Activated B cell treated with CpG ODN at 0.5 μM for 24 hours (primary cell): ENCODE measurements around the gene NOS1AP. TPM values are rescaled to one million over a fixed set of nuclear protein-coding genes. Genes with fewer than 3 reads are reported as not detected.
"Not testable (repeated sequence)": the region's sequence is repeated elsewhere in the genome, so short reads cannot be mapped to it uniquely, and the experiment has no call there.

Experiments
- ATAC-seq: fragments of 200-7000 bp; cut with Tn5 transposase; one replicate; pipeline ENCODE4 v1.10.0; 2021; ENCODE audit warnings: low read depth, mild to moderate bottlenecking, moderate library complexity
- CTCF ChIA-PET: fragments of 350-600 bp; sonication (Branson Sonifier 250); formaldehyde crosslinking; loops from one replicate; lab custom pipeline; 2021; ENCODE audit warnings: antibody characterized with exemption; lab: Charles Lee
- POLR2A ChIA-PET: fragments of 350-600 bp; sonication (Branson Sonifier 250); formaldehyde crosslinking; loops from one replicate; lab custom pipeline; 2021; ENCODE audit warnings: antibody characterized with exemption; lab: Charles Lee
- DNase-seq: peaks from one replicate; pipeline ENCODE4 v3.0.0; 2022
- H3K27ac Mint-ChIP-seq: one replicate; pipeline ENCODE4 v1.8.0; 2020; ENCODE audit warnings: mixed read lengths
- H3K27me3 Mint-ChIP-seq: one replicate; pipeline ENCODE4 v1.8.0; 2021; ENCODE audit warnings: mixed read lengths
- H3K36me3 Mint-ChIP-seq: one replicate; pipeline ENCODE4 v1.8.0; 2021; ENCODE audit warnings: low read depth, mixed read lengths
- H3K4me1 Mint-ChIP-seq: one replicate; pipeline ENCODE4 v1.8.0; 2021; ENCODE audit warnings: mixed read lengths
- H3K4me3 Mint-ChIP-seq: one replicate; pipeline ENCODE4 v1.8.0; 2020; ENCODE audit warnings: mild to moderate bottlenecking, mixed read lengths
- H3K9me3 Mint-ChIP-seq: one replicate; pipeline ENCODE4 v1.8.0; 2020; ENCODE audit warnings: mixed read lengths
- CTCF ChIP-seq: fragments of 200-600 bp; IDR thresholded peaks from one replicate; pipeline ENCODE4 v1.8.0; 2022; ENCODE audit warnings: antibody characterized with exemption, mild to moderate bottlenecking
- intact Hi-C: fragments of 100-400 bp; cut with micrococcal nuclease; formaldehyde crosslinking; loops from one replicate; pipeline ENCODE4 v1.15.1; 2024
- total RNA-seq: library from RNA; stranded (reverse); gene quantifications from 2 replicates; pipeline ENCODE4 v1.2.3, GENCODE V29; 2022

NOS1AP gene
- total RNA-seq, 1 donor from 2014 or later = not detected

- CTCF ChIA-PET = no interaction called here
- ATAC-seq (no peak), DNase-seq (no peak)
- no peaks in the 10 kb centered on the region for H3K36me3 Mint-ChIP-seq
- no peaks in the 10 kb centered on the region for H3K9me3 Mint-ChIP-seq
- H3K27me3 Mint-ChIP-seq = peaks cover 12% of the 10 kb centered on the region
- H3K27ac Mint-ChIP-seq = no peak overlapping the region
- no peaks in the 10 kb centered on the region for H3K4me1 Mint-ChIP-seq
- TF ChIP-seq CTCF = no peak
- intact Hi-C loops = no loop called here
- POLR2A ChIA-PET = no interaction called here
- no peak overlapping the region for H3K4me3 Mint-ChIP-seq
Observed at GRCh38 chr1:162416215-162416614, 346.7 kb downstream of the NOS1AP start.

GRCh38 chr1:162416909-162417308, 347.4 kb downstream of the NOS1AP start:
- no peak overlapping the region for H3K4me3 Mint-ChIP-seq

GRCh38 chr1:162417650-162418049, 348.2 kb downstream of the NOS1AP start:
- Mint-ChIP-seq H3K27ac (no peak overlapping the region), H3K36me3 (no peaks in the 10 kb centered on the region), H3K4me3 (no peak overlapping the region), H3K9me3 (no peaks in the 10 kb centered on the region), H3K4me1 (peaks cover under 1% of the 10 kb centered on the region), H3K27me3 (peaks cover 9% of the 10 kb centered on the region)
- POLR2A ChIA-PET = no interaction called here
- intact Hi-C loops = no loop called here
- ATAC-seq (no peak), DNase-seq (no peak)
- CTCF ChIA-PET = no interaction called here
- no peak for TF ChIP-seq CTCF

More at GRCh38 chr1:162416909-162417308, 347.4 kb downstream of the NOS1AP start:
- ChIA-PET POLR2A (no interaction called here), CTCF (no interaction called here)
- no peak overlapping the region for H3K27ac Mint-ChIP-seq
- intact Hi-C loops = no loop called here
- no peaks in the 10 kb centered on the region for H3K4me1 Mint-ChIP-seq
- DNase-seq = no peak
- H3K9me3 Mint-ChIP-seq = no peaks in the 10 kb centered on the region
- TF ChIP-seq CTCF = no peak
- no peak for ATAC-seq
- H3K27me3 Mint-ChIP-seq = peaks cover 9% of the 10 kb centered on the region
- no peaks in the 10 kb centered on the region for H3K36me3 Mint-ChIP-seq

- H3K27me3 Mint-ChIP-seq, H3K4me3 Mint-ChIP-seq, ATAC-seq, H3K27ac Mint-ChIP-seq, H3K4me1 Mint-ChIP-seq, H3K36me3 Mint-ChIP-seq, intact Hi-C loops, POLR2A ChIA-PET, H3K9me3 Mint-ChIP-seq, DNase-seq, CTCF ChIA-PET: not testable (repeated sequence)
Observed at GRCh38 chr1:162418584-162418983, 349.1 kb downstream of the NOS1AP start.

GRCh38 chr1:162419450-162419931, 350.0 kb downstream of the NOS1AP start:
- DNase-seq, H3K9me3 Mint-ChIP-seq, intact Hi-C loops, H3K36me3 Mint-ChIP-seq, POLR2A ChIA-PET, H3K27ac Mint-ChIP-seq, H3K4me1 Mint-ChIP-seq, H3K27me3 Mint-ChIP-seq, CTCF ChIA-PET, ATAC-seq, H3K4me3 Mint-ChIP-seq: not testable (repeated sequence)

Other genes with a start within 250 kb of the NOS1AP start
- gene OLFML2B, start 45.8 kb upstream of the NOS1AP start, total RNA-seq = not detected in 2 replicates